ENCODE results near the gene MAGEB4.
"Not testable (repeated sequence)": the region's sequence is repeated elsewhere in the genome, so short reads cannot be mapped to it uniquely, and the experiment has no call there.

The MAGEB4 gene, protein sequence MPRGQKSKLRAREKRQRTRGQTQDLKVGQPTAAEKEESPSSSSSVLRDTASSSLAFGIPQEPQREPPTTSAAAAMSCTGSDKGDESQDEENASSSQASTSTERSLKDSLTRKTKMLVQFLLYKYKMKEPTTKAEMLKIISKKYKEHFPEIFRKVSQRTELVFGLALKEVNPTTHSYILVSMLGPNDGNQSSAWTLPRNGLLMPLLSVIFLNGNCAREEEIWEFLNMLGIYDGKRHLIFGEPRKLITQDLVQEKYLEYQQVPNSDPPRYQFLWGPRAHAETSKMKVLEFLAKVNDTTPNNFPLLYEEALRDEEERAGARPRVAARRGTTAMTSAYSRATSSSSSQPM

DNA sequence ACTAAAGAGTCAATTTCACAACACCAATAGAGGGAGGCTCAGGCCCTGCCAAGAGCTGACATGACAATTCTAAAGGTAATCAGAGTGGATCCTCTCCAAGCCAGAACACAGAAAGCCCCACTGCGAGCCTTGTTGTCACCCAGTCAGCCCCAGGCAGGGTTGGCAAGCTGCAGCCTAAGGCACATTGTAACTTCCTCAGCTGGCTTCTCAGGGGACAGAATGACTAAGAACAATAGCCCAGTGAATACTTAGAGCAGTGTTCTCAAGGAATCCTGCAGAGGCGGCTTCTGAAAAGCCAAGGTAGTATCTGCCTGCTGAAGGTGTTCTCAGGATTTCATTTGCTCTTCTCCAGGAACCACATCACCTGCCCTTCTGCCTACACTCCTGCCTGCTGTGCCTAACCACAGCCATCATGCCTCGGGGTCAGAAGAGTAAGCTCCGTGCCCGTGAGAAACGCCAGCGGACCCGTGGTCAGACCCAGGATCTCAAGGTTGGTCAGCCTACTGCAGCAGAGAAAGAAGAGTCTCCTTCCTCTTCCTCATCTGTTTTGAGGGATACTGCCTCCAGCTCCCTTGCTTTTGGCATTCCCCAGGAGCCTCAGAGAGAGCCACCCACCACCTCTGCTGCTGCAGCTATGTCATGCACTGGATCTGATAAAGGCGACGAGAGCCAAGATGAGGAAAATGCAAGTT is at the start of gene MAGEB4:
Gene MAGEB4 (plus strand): TSS at position 277 of the 692 bp plus-strand sequence. CDS start 136 bp downstream, at position 413.
- no peak for DNase-seq

GRCh38 chrX:30193910-30194309 is 47.9 kb upstream of the MAGEB4 start:
- DNase-seq: not testable (repeated sequence)

GRCh38 chrX:30196322-30196721 is 45.5 kb upstream of the MAGEB4 start:
- no peak for DNase-seq

GRCh38 chrX:30212172-30212571 is 29.6 kb upstream of the MAGEB4 start:
- no peak for DNase-seq

DNA sequence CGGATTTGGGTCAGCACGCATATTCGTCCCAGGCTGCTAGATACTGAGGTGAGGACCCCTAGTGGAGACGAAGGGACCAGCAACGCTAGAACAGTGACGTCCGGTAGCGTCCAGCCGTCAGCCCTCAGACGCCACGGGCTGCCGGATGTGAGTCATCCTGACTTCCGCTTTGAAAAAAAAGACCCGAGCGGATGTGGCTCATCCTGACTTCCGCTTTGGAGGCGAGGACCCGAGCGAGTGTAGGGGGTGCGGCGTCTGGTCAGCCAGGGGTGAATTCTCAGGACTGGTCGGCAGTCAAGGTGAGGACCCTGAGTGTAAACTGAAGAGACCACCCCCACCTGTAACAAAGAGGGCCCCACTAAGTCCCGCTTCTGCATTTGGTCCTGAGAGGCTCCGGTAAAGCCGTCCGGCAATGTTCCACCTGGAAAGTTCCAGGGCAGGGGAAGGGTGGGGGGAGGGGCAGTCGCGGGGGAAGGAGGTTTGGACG is 26.4 kb upstream of the MAGEB4 start, which contains the start of gene MAGEB2:
Gene MAGEB2 (plus strand): TSS at position 207 of the 487 bp plus-strand sequence. CDS start 3,018 bp downstream, outside the sequence.
- no peak for DNase-seq

- no peak for DNase-seq
Observed at GRCh38 chrX:30217465-30217864, 24.3 kb upstream of the MAGEB4 start.

DNA sequence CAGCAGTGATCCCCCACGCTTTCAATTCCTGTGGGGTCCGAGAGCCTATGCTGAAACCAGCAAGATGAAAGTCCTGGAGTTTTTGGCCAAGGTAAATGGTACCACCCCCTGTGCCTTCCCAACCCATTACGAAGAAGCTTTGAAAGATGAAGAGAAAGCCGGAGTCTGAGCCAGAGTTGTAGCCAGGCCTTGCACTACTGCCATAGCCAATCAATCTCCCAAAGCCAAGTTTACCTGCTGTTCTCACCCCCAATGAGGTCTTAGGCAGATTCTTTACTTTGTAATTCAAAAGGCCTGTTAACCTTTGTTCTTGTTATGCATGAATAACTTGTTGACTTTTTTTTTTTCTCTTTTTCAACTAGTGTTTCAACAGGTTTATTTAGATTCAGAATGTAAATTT is 22.4 kb upstream of the MAGEB4 start:
- no peak for DNase-seq

DNA sequence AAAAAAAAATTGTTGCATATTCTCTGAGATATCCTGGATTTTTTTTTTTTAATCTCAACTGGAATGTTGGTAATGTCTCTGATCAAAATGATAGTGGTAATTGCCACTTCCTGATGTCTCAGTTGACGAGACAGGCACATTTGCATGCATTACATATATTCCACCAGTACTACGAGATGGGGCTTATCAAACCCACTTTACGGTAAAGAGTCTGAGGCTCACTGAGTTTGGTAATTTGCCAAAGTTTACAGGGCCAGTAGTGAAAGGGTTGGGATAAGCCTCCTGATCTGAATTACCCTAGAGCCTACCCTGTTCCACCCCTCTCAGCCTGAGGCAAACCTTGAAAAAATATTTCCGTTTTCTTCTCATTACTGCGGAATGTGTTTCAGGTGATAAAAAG is 21.1 kb upstream of the MAGEB4 start:
- DNase-seq: no peak

GRCh38 chrX:30224536-30224935 is 17.3 kb upstream of the MAGEB4 start:
- no peak for DNase-seq

DNA sequence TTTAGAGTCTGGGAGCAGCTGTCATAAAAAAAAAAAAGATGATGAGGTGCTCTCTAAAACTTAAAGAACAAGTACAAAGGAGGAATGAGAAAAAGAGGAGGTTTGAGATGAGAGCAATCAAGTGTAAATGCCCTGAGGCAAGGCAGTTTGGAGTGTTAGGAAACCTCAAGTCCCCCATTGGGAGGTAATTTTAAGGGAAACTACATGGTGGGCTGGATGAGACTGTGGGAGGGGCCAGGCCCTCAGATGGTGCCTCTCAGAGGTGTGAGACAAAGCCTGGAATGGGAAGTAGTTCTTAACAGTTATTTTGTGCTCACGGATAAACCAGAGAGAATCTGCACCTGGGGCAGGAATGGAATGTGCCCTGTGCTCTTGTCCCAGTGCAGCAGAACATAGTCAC is 13.3 kb upstream of the MAGEB4 start:
- DNase-seq: no peak

DNA sequence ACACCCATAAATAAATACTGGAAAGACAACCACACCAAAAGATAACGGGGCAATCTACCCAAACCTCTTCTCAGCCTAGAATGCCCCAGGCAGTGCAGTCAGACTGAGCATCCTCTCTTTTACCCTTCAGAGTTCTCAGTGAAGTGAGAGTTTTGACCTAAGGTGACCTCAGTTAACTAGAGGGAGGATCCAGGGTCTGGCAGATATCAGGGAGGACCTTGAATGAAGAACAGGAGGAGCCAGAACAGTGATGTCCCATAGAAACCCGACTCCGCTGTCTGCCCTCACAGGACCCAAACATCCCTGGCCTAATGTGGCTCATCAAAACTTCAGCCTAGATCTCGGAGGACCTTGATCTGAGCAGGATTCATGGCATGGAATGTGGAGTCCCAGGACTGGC is 11.4 kb upstream of the MAGEB4 start, which contains the start of gene MAGEB3:
Gene MAGEB3 (plus strand): TSS at position 263 of the 400 bp plus-strand sequence. CDS start 5,268 bp downstream, outside the sequence.
- DNase-seq: no peak

- DNase-seq: no peak
Observed at GRCh38 chrX:30246769-30247489, 5.1 kb downstream of the MAGEB4 start, which contains the start of gene MAGEB1. Gene MAGEB1, plus strand, starts transcription at chrX:30247146. Its CDS starts 3,348 bp downstream, at chrX:30250494.

- no peak for DNase-seq
Observed at GRCh38 chrX:30248854-30249253, 7.1 kb downstream of the MAGEB4 start.

DNA sequence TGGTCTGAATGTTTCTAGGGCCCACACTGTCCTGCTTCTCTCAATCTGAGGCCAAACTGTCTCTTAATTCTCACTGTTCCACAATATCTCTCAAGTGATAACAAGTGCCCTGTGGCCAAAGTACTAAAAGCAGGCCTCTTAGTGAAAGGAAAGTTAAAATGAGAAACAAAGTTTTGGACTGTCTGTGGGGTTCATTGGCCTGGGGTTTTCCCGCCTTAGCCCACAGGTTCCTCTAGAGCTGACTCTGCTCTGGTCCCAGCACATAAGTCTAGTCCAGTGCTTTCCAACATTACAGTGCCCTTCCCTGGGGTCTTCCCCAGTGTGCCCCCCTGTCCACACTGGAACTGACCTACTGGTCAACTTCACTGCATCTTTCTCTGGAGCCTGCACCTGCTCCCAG is 11.5 kb downstream of the MAGEB4 start:
- DNase-seq: no peak

GRCh38 chrX:30259927-30260326 is 18.1 kb downstream of the MAGEB4 start:
- DNase-seq: no peak

DNA sequence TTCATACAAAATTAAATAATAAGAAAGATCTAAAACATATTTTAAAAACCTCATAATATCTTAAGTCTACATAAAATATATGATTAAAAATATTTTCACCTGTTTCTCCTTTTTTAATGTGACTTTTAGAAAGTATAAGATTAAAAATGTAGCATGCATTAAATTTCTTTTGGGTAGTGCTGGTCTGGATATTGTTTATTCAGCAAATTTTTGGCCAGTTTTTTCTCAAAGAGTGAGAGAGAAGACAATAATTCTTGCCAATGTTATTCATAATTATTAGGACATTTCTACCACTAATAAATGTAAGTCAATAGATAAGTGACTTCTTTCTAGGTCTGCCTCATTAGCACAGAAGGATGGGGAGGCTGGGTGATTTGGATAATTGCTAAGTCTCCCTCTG is 19.2 kb downstream of the MAGEB4 start:
- no peak for DNase-seq

GRCh38 chrX:30262763-30263162 is 21.0 kb downstream of the MAGEB4 start:
- no peak for DNase-seq

DNA sequence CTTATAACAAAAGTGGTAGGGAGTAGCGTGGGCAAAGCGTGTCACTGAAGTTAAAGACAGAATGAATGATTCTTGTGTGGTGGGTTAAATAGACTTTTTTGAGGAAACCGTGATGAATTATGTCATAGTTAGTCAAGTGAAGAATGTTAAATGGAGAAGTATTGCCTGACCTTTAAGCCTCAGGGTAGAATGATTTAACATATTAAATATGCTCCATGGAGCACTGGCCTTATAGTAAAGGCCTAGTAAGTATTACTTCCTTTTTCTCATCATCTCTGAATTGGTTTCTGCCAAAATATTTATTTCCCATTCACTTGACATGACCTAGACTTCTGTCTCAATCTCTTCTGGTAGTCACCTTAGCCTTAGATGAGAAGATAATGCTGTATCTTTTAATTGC is 28.8 kb downstream of the MAGEB4 start:
- no peak for DNase-seq

DNA sequence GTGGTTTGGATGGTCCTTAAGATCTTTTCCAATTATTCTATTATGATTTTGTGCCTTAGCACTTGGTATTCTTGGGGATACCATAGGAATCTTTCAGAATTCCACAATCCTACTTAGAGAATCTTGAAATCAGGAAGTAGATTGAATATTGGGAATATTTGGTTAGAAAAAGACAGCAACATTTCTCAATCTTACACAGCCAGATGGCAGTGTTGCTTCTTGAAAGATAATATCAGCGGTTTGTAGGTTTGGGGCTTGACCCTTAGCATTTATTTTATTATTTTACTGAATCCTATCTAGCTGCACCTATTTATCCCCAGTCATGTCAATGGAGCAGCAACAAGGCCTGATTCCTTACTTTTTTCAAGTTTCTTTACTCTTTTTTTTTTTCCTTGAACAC is 33.7 kb downstream of the MAGEB4 start:
- DNase-seq: no peak

- DNase-seq: no peak
Observed at GRCh38 chrX:30278365-30278764, 36.6 kb downstream of the MAGEB4 start.

DNA sequence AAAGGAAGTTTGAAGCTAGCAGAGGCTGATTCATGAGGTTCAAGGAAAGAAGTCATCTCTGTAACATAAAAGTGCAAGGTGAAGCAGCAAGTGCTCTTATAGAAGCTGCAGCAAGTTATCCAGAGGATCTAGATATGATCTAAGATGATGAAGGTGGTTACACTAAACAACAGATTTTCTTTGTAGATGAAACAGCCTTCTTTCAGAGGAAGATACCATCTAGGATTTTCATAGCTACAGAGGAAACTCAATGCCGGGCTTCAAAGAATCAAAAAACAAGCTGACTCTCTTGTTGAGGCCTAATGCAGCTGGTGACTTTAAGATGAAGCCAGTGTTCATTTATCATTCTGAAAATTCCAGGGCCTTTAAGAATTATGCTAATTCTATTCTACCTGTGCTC is 38.6 kb downstream of the MAGEB4 start:
- DNase-seq: no peak

GRCh38 chrX:30282527-30282926 is 40.7 kb downstream of the MAGEB4 start:
- no peak for DNase-seq
